ENCODE data around the gene LAMA2. TPM values are rescaled to one million over a fixed set of nuclear protein-coding genes. Genes with fewer than 3 reads are reported as not detected.

LAMA2 gene
- total RNA-seq, 1 donor from 2014 or later: 1.8 TPM

DNA sequence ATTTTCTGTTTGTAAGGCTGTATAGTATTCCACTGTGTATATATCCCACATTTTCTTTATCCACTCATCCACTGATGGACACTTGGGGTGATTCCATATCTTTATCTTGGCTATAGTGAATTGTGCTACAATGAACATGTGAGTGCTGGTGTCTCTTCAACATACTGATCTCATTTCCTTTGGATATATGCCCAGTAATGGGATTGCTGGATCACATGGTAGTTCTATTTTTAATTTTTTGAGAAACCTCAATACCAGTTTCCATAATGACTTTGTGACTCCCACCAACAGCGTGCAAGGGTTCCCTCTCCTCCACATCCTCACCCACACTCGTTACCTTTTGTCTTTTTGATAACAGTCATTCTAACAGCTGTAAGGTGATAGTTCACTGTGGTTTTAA is 661.0 kb downstream of the LAMA2 start:
- Mint-ChIP-seq H3K4me1 (ENCODE audit: low read depth, unreplicated experiment) (peaks cover 8% of the 10 kb centered on the region), H3K4me3 (ENCODE audit: unreplicated experiment) (no peak overlapping the region), H3K36me3 (ENCODE audit: low read depth, unreplicated experiment) (peaks cover 20% of the 10 kb centered on the region), H3K9me3 (ENCODE audit: unreplicated experiment) (no peaks in the 10 kb centered on the region), H3K27ac (ENCODE audit: unreplicated experiment) (no peak overlapping the region), H3K27me3 (ENCODE audit: low read depth, unreplicated experiment) (no peaks in the 10 kb centered on the region)
- H3K9me3 ChIP-seq (ENCODE audit: insufficient read depth, low read depth, low read length): no peaks in the 10 kb centered on the region
- no peak overlapping the region for H3K4me2 ChIP-seq (ENCODE audit: low read length)
- FAIRE-seq: no peak
- H3K79me2 ChIP-seq (ENCODE audit: insufficient read depth, low read length): no peaks in the 10 kb centered on the region
- no peak overlapping the region for H2AFZ ChIP-seq (ENCODE audit: low read depth, low read length)
- H3K27me3 ChIP-seq (ENCODE audit: insufficient read depth, low read length): no peaks in the 10 kb centered on the region
- H3K4me1 ChIP-seq (ENCODE audit: insufficient read depth, low read length): no peaks in the 10 kb centered on the region
- TF ChIP-seq EZH2 (IDR thresholded peaks at IDR 0.05; ENCODE audit: insufficient read depth, low read length): no peak
- TF ChIP-seq, protein P1, sequence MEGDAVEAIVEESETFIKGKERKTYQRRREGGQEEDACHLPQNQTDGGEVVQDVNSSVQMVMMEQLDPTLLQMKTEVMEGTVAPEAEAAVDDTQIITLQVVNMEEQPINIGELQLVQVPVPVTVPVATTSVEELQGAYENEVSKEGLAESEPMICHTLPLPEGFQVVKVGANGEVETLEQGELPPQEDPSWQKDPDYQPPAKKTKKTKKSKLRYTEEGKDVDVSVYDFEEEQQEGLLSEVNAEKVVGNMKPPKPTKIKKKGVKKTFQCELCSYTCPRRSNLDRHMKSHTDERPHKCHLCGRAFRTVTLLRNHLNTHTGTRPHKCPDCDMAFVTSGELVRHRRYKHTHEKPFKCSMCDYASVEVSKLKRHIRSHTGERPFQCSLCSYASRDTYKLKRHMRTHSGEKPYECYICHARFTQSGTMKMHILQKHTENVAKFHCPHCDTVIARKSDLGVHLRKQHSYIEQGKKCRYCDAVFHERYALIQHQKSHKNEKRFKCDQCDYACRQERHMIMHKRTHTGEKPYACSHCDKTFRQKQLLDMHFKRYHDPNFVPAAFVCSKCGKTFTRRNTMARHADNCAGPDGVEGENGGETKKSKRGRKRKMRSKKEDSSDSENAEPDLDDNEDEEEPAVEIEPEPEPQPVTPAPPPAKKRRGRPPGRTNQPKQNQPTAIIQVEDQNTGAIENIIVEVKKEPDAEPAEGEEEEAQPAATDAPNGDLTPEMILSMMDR (IDR thresholded peaks at IDR 0.05; ENCODE audit: insufficient read depth, low read depth, low read length): no peak
- H3K27ac ChIP-seq (ENCODE audit: low read depth, low read length): no peak overlapping the region
- no peaks in the 10 kb centered on the region for H3K36me3 ChIP-seq (ENCODE audit: insufficient read depth, low read length)
- no peaks in the 10 kb centered on the region for H4K20me1 ChIP-seq (ENCODE audit: insufficient read depth, low read length)
- H3K4me3 ChIP-seq (ENCODE audit: insufficient read depth, low read depth, low read length): no peak overlapping the region
- DNase-seq (ENCODE audit: low read depth): peak; percentile 6
- no peak overlapping the region for H3K9ac ChIP-seq (ENCODE audit: low read length)

DNA sequence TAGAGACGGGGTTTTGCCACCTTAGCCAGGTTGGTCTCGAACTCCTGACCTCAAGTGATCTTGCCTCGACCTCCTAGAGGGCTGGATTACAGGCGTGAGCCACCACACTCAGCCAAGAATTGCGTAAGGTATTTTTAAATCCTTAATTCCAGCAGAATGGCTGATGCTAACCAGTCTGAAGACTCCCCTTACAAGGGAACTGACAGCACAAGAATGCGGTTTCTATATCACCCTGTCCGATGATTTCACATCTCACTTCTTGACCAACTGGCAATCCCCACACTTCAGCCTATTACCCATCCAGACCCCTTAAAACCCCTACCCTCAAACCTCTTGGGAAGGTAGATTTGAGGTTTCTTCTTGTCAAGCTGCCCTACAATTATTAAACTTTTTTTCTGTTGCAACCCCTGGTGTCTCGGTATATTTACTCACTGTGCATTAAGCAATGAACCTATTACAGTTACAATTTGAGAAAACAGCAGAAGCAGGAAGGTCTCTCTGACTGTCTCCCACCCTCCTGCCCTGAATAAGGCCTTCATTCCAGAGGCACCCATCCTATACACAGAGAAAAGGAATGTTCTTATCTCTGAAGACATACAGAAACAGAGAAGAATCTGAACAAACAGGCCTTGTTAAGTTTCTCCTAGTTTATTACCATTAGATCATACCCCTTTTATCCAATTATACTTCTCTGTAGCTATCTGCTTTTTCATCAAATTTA is 662.1 kb downstream of the LAMA2 start:
- FAIRE-seq: no peak
- peaks cover 15% of the 10 kb centered on the region for H3K36me3 Mint-ChIP-seq (ENCODE audit: low read depth, unreplicated experiment)
- no peak overlapping the region for H3K4me3 Mint-ChIP-seq (ENCODE audit: unreplicated experiment)

More for the DNA sequence above, 662.1 kb downstream of the LAMA2 start:
- Histone ChIP-seq H3K9ac (ENCODE audit: low read length) (no peak overlapping the region), H3K4me3 (ENCODE audit: insufficient read depth, low read depth, low read length) (no peak overlapping the region), H3K4me2 (ENCODE audit: low read length) (no peak overlapping the region), H4K20me1 (ENCODE audit: insufficient read depth, low read length) (no peaks in the 10 kb centered on the region), H3K27me3 (ENCODE audit: insufficient read depth, low read length) (no peaks in the 10 kb centered on the region), H3K79me2 (ENCODE audit: insufficient read depth, low read length) (no peaks in the 10 kb centered on the region), H3K36me3 (ENCODE audit: insufficient read depth, low read length) (no peaks in the 10 kb centered on the region), H3K9me3 (ENCODE audit: insufficient read depth, low read depth, low read length) (no peaks in the 10 kb centered on the region), H3K27ac (ENCODE audit: low read depth, low read length) (no peak overlapping the region), H3K4me1 (ENCODE audit: insufficient read depth, low read length) (no peaks in the 10 kb centered on the region), H2AFZ (ENCODE audit: low read depth, low read length) (no peak overlapping the region)
- Mint-ChIP-seq H3K27ac (ENCODE audit: unreplicated experiment) (peak overlapping the region; percentile 11), H3K9me3 (ENCODE audit: unreplicated experiment) (no peaks in the 10 kb centered on the region), H3K4me1 (ENCODE audit: low read depth, unreplicated experiment) (peaks cover 8% of the 10 kb centered on the region), H3K27me3 (ENCODE audit: low read depth, unreplicated experiment) (no peaks in the 10 kb centered on the region)
- no peak for TF ChIP-seq EZH2 (IDR thresholded peaks at IDR 0.05; ENCODE audit: insufficient read depth, low read length)
- TF ChIP-seq, protein P1 (IDR thresholded peaks at IDR 0.05; ENCODE audit: insufficient read depth, low read depth, low read length): no peak
- no peak for DNase-seq (ENCODE audit: low read depth)
